ENCODE results near the gene GOLGA2. TPM values are rescaled to one million over a fixed set of nuclear protein-coding genes. Genes with fewer than 3 reads are reported as not detected.

Gene GOLGA2, protein sequence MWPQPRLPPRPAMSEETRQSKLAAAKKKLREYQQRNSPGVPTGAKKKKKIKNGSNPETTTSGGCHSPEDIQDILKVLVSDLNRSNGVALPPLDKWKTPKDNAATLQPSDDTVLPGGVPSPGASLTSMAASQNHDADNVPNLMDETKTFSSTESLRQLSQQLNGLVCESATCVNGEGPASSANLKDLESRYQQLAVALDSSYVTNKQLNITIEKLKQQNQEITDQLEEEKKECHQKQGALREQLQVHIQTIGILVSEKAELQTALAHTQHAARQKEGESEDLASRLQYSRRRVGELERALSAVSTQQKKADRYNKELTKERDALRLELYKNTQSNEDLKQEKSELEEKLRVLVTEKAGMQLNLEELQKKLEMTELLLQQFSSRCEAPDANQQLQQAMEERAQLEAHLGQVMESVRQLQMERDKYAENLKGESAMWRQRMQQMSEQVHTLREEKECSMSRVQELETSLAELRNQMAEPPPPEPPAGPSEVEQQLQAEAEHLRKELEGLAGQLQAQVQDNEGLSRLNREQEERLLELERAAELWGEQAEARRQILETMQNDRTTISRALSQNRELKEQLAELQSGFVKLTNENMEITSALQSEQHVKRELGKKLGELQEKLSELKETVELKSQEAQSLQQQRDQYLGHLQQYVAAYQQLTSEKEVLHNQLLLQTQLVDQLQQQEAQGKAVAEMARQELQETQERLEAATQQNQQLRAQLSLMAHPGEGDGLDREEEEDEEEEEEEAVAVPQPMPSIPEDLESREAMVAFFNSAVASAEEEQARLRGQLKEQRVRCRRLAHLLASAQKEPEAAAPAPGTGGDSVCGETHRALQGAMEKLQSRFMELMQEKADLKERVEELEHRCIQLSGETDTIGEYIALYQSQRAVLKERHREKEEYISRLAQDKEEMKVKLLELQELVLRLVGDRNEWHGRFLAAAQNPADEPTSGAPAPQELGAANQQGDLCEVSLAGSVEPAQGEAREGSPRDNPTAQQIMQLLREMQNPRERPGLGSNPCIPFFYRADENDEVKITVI
- polyA plus RNA-seq, result 10 to 100 TPM in 1 of 3 donors, 1 to 10 TPM in 2; 4.3 to 11.7 (median 4.9) TPM

DNA sequence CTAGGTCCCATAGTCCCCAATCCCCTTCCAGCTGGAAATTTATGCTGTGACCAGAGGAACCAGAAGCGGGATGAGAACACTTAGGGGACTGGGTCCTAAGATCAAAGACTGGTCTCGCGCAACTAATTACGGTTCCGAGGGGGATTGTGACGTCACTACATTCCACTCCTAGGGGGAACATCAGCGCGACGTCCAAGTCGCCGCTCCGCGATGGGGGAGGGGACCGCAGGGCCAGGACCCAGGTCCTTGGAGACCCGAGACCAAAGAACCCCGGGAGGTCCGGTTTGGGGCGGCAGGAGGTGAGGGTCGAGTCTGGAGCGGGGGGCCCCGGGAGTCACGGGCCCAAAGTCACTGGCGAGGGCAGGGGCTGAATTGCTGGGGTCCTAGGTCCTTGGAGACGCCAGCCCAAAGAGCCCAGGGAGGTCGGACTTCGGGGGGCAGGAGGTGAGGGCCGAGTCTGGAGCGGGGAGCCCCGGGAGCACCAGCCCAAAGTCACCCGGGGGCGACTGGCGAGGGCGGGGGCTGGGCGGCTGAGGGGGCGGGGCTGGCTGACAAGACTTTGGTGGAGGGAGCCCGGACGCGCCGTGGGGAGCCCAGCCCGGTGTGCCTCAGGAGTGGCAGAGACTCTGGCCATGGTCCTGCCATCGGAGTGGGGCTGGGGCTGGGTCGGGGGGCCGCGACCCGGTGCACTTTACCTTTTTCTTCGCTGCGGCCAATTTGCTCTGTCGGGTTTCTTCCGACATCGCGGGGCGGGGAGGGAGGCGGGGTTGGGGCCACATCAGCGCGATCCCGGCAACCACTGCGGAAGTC lies at the start of gene GOLGA2:
GOLGA2 (minus strand) TSS at position 810 of the 810 bp plus-strand sequence; CDS start at position 779, 31 bp downstream.
- H3K9me3 Mint-ChIP-seq, result peaks cover 0 to 1% (median 0%) of the 10 kb centered on the region in 6 donors
- peak within 1 kb of the TSS; percentile 91 to 98 (median 95) for H3K27ac Mint-ChIP-seq
- peak within 1 kb of the TSS; percentile 94 to 98 (median 98) for H3K4me3 Mint-ChIP-seq
- peak in 1 of 3 donors; percentile 24 for DNase-seq
- H3K27me3 Mint-ChIP-seq (ENCODE audit: low read depth in 3 of 3), result peaks cover 9 to 13% (median 12%) of the 10 kb centered on the region in 3 donors
- peaks cover 3 to 10% (median 3%) of the 10 kb centered on the region in 3 donors for H3K36me3 Mint-ChIP-seq
- peaks cover 32 to 40% of the 10 kb centered on the region in 2 donors for H3K4me1 Mint-ChIP-seq

DNA sequence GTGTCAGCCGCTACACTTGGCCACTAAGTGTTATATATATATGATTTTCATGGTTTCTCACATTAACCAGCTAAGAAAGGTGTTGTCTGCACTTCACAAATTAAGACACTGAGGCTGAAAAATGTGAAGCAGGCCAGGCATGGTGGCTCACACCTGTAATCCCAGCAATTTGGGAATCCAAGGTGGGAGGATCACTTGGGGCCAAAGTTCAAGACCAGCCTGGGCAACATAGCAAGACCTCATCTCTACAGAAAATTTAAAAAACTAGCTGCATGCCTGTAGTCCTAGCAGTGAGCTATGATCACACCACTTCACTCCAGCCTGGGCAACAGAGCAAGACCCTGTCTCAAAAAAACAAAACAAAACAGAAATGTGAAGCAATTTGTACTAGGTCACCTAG lies 48.6 kb upstream of the GOLGA2 start:
- Mint-ChIP-seq H3K9me3 (no peaks in the 10 kb centered on the region), H3K27ac (peak overlapping the region in 4 of 6 donors; percentile 12 to 96 (median 48)), H3K36me3 (peaks cover 0 to 7% (median 4%) of the 10 kb centered on the region in 3 donors), H3K4me3 (peak overlapping the region in 3 of 5 donors; percentile 35 to 67 (median 54)), H3K4me1 (peaks cover 30% of the 10 kb centered on the region in 2 donors), H3K27me3 (ENCODE audit: low read depth in 3 of 3) (peaks cover 5 to 12% (median 11%) of the 10 kb centered on the region in 3 donors)
- DNase-seq, result no peak

DNA sequence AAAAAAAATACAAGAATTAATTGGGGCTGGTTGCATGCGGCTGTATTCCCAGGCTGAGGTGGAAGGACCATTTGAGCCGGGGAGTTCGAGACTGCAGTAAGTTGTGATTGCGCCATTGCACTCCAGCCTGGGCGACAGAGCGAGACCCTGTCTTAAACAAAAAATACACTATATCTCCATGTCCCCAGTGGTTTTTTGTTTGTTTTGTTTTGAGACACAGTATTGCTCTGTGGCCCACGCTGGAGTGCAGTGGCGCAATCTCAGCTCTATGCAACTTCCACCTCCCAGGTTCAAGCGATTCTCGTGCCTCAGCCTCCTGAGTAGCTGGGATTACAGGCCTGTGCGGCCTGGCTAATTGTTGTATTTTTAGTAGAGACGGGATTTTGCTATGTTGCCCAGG lies 48.0 kb upstream of the GOLGA2 start:
- Mint-ChIP-seq H3K4me1 (peaks cover 30% of the 10 kb centered on the region in 2 donors), H3K9me3 (no peaks in the 10 kb centered on the region), H3K36me3 (peaks cover 0 to 7% (median 4%) of the 10 kb centered on the region in 3 donors), H3K27me3 (ENCODE audit: low read depth in 3 of 3) (peaks cover 5 to 12% (median 11%) of the 10 kb centered on the region in 3 donors), H3K27ac (peak overlapping the region; percentile 81 to 99 (median 96)), H3K4me3 (peak overlapping the region; percentile 67 to 98 (median 98))
- DNase-seq, result no peak

DNA sequence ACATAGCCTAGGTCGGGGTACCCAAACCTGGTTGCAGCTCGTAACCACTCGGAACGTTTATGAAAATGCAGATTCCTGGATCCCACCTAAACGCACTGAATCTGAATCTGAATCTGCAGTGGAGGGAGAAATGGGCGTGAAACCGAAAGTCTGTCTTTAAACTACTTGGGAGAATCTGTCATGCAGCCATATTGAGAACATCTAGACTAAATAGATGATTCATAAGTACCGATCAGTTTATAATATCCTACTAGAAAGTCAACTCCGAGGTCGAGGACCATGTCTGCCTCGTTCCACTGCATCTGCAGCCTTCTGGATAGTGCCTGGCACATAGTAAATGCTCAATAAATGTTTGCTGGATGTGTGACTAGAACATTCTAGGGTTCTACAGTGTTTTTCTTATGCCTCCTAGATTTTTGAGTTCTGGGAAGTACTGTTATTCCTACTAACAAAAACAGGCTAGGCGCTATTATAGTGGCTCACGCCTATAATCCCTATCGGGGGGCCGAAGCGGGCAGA lies 47.5 kb upstream of the GOLGA2 start:
- Mint-ChIP-seq H3K27me3 (ENCODE audit: low read depth in 3 of 3) (peaks cover 5 to 12% (median 11%) of the 10 kb centered on the region in 3 donors), H3K4me3 (peak overlapping the region; percentile 95 to 98 (median 98)), H3K4me1 (peaks cover 30% of the 10 kb centered on the region in 2 donors), H3K9me3 (no peaks in the 10 kb centered on the region), H3K27ac (peak overlapping the region; percentile 81 to 99 (median 96)), H3K36me3 (peaks cover 0 to 7% (median 4%) of the 10 kb centered on the region in 3 donors)
- no peak for DNase-seq

DNA sequence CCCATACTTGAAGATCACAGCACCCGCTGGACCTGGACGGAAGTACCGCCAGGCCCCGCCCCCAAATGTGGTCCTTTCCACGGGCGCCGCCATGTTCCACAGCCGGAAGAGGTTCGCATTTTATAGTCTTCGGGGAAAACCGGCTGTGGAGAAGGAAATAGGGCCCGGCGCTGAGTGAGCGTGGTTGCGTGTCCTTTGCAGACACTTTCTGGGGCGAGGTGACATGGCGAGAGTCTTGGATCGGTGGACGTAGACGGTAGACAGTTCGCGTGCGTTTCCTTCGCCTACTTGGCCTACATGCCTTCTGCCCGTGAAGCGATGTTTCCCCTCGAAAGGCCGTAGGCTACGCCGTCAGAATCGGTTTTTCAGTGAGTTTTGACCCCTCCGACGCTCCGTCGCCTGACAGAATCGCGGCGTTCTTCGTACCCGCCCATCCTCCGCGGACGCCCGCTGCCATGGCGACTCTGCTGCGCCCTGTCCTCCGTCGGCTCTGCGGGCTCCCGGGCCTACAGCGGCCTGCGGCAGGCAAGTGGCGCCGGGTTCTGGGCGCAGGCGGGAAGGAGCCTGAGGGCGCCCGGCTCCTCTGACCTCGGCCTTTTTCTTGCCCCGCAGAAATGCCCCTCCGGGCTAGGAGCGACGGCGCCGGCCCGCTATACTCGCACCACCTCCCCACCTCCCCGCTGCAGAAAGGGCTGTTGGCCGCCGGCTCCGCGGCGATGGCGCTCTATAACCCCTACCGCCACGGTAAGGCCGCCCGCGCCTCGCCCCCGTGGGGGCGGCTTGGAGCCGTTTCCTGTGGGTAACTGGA lies 46.8 kb upstream of the GOLGA2 start, which contains the start of the genes COQ4 and TRUB2:
COQ4 (plus strand) TSS at position 436 of the 808 bp plus-strand sequence; CDS start at position 456, 20 bp downstream.
TRUB2 (minus strand) TSS at position 44 of the 808 bp plus-strand sequence; CDS start at position 5, 39 bp downstream.
- Mint-ChIP-seq H3K27me3 (ENCODE audit: low read depth in 3 of 3) (peaks cover 5 to 12% (median 11%) of the 10 kb centered on the region in 3 donors), H3K36me3 (peaks cover 0 to 7% (median 6%) of the 10 kb centered on the region in 3 donors), H3K4me1 (peaks cover 30% of the 10 kb centered on the region in 2 donors), H3K9me3 (no peaks in the 10 kb centered on the region), H3K27ac (peak within 1 kb of the TSS; percentile 96 to 99 (median 98)), H3K4me3 (peak within 1 kb of the TSS; percentile 95 to 98 (median 98))
- peak; percentile 93 to 94 (median 94) for DNase-seq

DNA sequence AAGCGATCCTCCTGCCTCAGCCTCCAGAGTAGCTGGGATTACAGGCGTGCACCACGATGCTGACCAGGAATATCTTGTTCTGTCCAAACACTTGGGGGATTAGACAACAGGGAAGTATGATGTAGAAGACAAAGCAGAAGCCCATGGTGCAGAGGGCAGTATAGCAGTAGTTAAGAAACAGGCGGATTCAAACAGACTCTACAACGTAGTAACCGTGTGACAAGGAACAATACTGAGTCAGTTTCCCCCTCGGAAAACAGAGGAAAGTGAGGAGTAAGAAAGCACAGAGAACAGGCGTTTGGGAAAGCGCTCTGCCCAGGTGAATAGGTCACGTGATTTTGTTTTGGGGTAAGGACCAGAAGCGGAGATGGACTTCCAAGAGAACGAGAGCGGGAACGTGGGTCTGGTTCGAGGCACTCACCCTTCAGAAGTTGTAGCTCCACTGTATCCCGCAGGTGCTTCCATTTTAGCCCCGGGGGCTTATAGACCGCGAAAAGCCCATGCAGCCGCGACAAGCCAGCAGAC lies 46.1 kb upstream of the GOLGA2 start:
- DNase-seq, result no peak
- Mint-ChIP-seq H3K27ac (peak overlapping the region; percentile 96 to 99 (median 98)), H3K36me3 (peaks cover 0 to 8% (median 7%) of the 10 kb centered on the region in 3 donors), H3K9me3 (no peaks in the 10 kb centered on the region), H3K4me3 (peak overlapping the region; percentile 95 to 98 (median 98)), H3K27me3 (ENCODE audit: low read depth in 3 of 3) (peaks cover 5 to 12% (median 11%) of the 10 kb centered on the region in 3 donors), H3K4me1 (peaks cover 30% of the 10 kb centered on the region in 2 donors)

DNA sequence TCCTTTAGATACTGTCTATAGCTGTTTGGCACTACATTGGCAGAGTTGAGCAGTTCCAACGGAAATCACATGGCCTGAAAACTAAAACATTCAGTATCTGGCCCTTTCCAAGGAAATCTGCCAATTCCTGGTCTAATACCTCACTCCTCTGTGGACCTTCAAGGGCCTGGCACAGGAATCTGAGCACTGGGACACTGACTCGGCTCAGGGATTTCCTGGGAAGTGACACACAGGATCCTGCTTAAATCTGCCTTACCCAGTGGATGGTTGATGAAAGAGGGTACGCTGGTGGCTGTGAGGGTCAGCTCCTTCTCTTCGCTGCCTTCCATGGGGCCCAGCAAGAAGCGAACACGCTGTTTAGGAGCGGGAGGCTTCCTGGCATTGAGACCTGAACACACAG lies 45.5 kb upstream of the GOLGA2 start:
- Mint-ChIP-seq H3K4me3 (peak overlapping the region; percentile 95 to 98 (median 98)), H3K9me3 (no peaks in the 10 kb centered on the region), H3K27me3 (ENCODE audit: low read depth in 3 of 3) (peaks cover 5 to 12% (median 11%) of the 10 kb centered on the region in 3 donors), H3K4me1 (peaks cover 30% of the 10 kb centered on the region in 2 donors), H3K36me3 (peaks cover 0 to 8% (median 7%) of the 10 kb centered on the region in 3 donors), H3K27ac (no peak overlapping the region)
- DNase-seq, result no peak

DNA sequence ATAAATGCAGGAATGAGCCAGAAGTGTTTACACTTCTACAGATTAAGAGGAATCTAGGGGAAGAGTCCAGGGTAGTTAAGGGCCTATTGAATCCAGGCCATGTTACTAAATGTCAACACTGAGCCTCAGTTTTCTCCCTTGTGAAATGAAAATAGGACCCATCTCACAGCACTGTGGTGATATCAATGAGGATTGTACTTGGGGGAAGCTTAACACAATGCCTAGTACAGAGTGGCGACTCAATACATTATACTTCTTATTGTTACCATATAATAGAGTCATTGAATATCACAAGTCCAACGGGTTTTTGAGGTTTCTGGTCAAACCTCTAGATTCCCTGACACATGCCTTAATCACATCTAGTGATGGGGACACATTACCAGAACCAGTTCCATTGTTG lies 41.8 kb upstream of the GOLGA2 start:
- peaks cover 4 to 7% (median 4%) of the 10 kb centered on the region in 3 donors for H3K27me3 Mint-ChIP-seq (ENCODE audit: low read depth in 3 of 3)
- H3K9me3 Mint-ChIP-seq, result no peaks in the 10 kb centered on the region
- no peak for DNase-seq
- peak overlapping the region in 2 of 5 donors; percentile 24 to 38 for H3K4me3 Mint-ChIP-seq
- H3K36me3 Mint-ChIP-seq, result peaks cover 0 to 4% (median 4%) of the 10 kb centered on the region in 3 donors
- peaks cover 11 to 12% of the 10 kb centered on the region in 2 donors for H3K4me1 Mint-ChIP-seq
- H3K27ac Mint-ChIP-seq, result no peak overlapping the region

DNA sequence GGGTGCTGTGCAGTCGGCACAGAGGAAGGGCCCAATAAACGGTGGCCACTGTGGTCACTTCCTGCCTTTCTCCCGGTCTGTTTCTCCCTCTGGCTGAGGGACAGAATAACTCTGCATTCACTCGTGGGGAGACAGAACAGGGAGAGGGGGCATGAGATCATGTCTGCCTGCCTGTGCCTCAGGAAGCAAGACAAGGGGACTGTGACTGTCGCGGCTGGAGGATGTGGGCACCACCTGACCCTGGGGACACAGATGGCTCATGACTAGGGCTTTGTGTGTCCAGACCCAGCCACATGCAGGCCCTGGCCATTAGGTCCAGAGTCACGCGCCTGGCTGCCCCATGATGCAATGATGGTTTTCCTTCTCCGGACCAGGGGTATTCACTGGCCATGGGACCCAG lies 40.6 kb upstream of the GOLGA2 start:
- DNase-seq, result no peak
- Mint-ChIP-seq H3K9me3 (no peaks in the 10 kb centered on the region), H3K4me1 (peaks cover 0 to under 1% of the 10 kb centered on the region in 2 donors), H3K27me3 (ENCODE audit: low read depth in 3 of 3) (no peaks in the 10 kb centered on the region), H3K4me3 (no peak overlapping the region), H3K36me3 (peaks cover 0 to 6% (median 4%) of the 10 kb centered on the region in 3 donors), H3K27ac (no peak overlapping the region)

DNA sequence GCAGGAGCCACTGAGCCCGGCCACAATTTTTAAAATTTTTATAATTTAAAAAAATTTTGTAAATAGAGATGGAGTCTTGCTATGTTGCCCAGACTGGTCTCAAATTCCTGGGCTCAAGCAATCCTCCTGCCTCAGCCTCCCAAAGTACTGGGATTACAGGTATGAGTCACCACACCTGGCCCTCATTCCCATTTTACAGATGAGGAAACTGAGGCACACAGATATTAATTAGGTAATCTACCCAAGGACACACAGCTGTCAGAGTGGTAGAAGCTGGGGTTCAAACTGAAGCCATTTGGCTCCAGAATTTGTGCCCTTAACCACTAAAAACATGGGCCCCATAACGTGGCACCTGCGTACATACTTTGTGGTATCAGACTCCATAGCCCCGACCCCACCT lies 38.9 kb upstream of the GOLGA2 start:
- Mint-ChIP-seq H3K27ac (no peak overlapping the region), H3K4me1 (no peaks in the 10 kb centered on the region), H3K36me3 (peaks cover 0 to 15% (median 4%) of the 10 kb centered on the region in 3 donors), H3K4me3 (no peak overlapping the region), H3K9me3 (no peaks in the 10 kb centered on the region), H3K27me3 (ENCODE audit: low read depth in 3 of 3) (no peaks in the 10 kb centered on the region)
- DNase-seq, result no peak

DNA sequence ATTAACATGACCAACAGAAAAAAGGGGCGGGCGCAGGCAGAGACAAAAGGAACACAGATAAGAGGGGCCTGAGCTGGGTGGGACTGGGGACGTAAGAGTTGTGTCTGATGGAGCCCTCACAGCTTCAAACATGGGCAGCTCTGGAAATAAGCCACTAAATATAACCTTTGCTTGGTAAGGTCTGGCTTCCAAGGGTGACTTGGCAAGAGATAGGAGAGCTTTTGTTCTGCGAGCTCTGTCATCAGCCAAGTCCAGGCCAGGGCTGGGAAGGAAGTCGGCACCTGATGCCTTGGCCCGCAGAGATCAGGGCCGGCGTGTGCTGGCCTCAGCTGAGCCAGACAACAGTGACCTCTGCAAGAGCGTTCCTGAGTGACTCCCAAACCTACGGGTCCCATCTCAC lies 34.7 kb upstream of the GOLGA2 start:
- Mint-ChIP-seq H3K27ac (no peak overlapping the region), H3K27me3 (ENCODE audit: low read depth in 3 of 3) (no peaks in the 10 kb centered on the region), H3K4me3 (no peak overlapping the region), H3K9me3 (no peaks in the 10 kb centered on the region), H3K4me1 (no peaks in the 10 kb centered on the region), H3K36me3 (peaks cover 0 to 24% (median 8%) of the 10 kb centered on the region in 3 donors)
- DNase-seq, result no peak
